Activated CD4-positive, alpha-beta T cell treated with anti-CD3 and anti-CD28 coated beads, Interleukin-2, amount 10 ng/mL, durations not matched to agents 24 days and 14 days (primary cell): ENCODE results near the gene ZFHX2. TPM values are rescaled to one million over a fixed set of nuclear protein-coding genes. Genes with fewer than 3 reads are reported as not detected.
"Not testable (repeated sequence)": the region's sequence is repeated elsewhere in the genome, so short reads cannot be mapped to it uniquely, and the experiment has no call there.

Experiments
- DNase-seq: peaks from one replicate; pipeline ENCODE4 v3.0.0; 2022
- H3K27ac Mint-ChIP-seq: one replicate; pipeline ENCODE4 v1.8.0; 2022; ENCODE audit warnings: mild to moderate bottlenecking, mixed read lengths
- H3K27me3 Mint-ChIP-seq: one replicate; pipeline ENCODE4 v1.8.0; 2022; ENCODE audit warnings: mixed read lengths
- H3K36me3 Mint-ChIP-seq: one replicate; pipeline ENCODE4 v1.8.0; 2022; ENCODE audit warnings: low read depth, mild to moderate bottlenecking, mixed read lengths
- H3K4me1 Mint-ChIP-seq: one replicate; pipeline ENCODE4 v1.8.0; 2021; ENCODE audit warnings: mixed read lengths
- H3K4me3 Mint-ChIP-seq: one replicate; pipeline ENCODE4 v1.8.0; 2022; ENCODE audit warnings: mild to moderate bottlenecking, moderate library complexity, mixed read lengths
- H3K9me3 Mint-ChIP-seq: one replicate; pipeline ENCODE4 v1.8.0; 2021; ENCODE audit warnings: mixed read lengths
- intact Hi-C: fragments of 100-400 bp; cut with micrococcal nuclease; formaldehyde crosslinking; loops from one replicate; pipeline ENCODE4 v1.15.1; 2023
- total RNA-seq: library from RNA; stranded (reverse); gene quantifications from 2 replicates; pipeline ENCODE4 v1.2.3, GENCODE V29; 2022

ZFHX2 gene
- total RNA-seq = 1.8 and 2.8 TPM in 2 replicates

DNA sequence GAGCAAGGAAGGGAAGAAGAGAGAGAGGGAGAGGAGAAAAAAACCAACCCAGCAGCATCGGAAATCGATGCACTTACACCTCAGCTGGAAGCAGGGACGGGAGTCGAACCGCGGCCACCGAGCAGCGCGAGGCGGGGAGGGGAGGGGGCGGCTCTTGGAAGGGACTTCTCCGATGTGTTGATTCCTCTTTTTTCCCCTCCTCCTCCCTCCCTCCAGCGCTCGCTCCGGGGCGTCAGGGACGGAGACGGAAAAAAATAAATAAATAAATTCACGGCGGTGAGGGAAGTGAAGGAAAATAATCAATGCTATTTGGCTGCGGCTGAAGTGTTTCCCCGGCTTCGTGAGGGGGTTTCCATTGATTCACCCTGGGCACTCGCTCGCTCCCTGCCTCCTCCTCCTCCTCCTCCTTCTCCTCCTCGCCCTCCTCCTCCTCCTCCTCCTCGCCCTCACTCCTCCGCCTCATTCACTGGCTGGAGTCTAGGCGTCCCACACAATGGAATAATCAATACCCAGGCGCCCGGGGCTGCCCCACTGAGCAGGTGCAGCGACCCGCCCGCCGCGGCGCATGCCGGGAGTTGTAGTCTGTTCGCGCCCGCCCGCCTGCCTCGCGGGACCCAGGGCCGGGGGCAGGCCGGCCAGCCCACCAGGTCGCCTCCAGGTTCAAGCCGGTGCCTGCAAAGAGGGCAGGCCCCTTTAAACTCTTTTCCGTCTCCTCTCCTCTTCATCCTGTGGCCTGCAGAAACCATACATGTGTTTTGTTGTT, at the start of gene ZFHX2:
TSS of gene ZFHX2 (minus strand) at position 500 of the 763 bp plus-strand sequence. CDS start 16,440 bp downstream, outside the sequence.
- H3K4me3 Mint-ChIP-seq = no peak within 1 kb of the TSS
- H3K4me1 Mint-ChIP-seq = peaks cover 10% of the 10 kb centered on the region
- H3K36me3 Mint-ChIP-seq = no peaks in the 10 kb centered on the region
- no peaks in the 10 kb centered on the region for H3K9me3 Mint-ChIP-seq
- peak within 1 kb of the TSS; percentile 89 for H3K27ac Mint-ChIP-seq
- intact Hi-C loops = loop anchor here (1.0 to 10.0 kb wide), 4 partner anchors 15 to 457 kb away; partner anchors contain the start of genes ACIN1, AP1G2, C14orf119 and NGDN
- H3K27me3 Mint-ChIP-seq = no peaks in the 10 kb centered on the region
- peak; percentile 95 for DNase-seq

DNA sequence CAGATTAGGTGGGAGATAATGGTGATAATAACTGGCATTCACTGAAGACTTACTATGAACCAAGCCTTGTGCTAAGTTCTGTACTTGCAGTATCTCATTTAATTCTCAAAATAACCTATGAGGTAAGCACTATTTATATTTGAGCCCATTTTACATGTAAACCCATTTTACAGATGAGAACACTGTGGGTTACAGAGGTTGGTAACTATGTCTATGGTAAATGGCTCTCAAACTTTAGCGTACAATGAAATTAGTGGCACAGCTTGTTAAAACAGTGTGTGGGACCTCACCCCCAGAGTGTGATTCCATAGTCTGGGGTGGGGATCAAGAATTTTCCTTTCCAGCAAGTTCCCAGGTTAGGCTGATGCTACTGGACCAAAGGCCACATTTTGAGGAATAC, 49.2 kb upstream of the ZFHX2 start:
- no peak for DNase-seq
- Mint-ChIP-seq H3K27ac (no peak overlapping the region), H3K27me3 (no peaks in the 10 kb centered on the region), H3K4me3 (no peak overlapping the region), H3K4me1 (peaks cover 4% of the 10 kb centered on the region), H3K9me3 (no peaks in the 10 kb centered on the region), H3K36me3 (no peaks in the 10 kb centered on the region)
- intact Hi-C loops = no loop called here

DNA sequence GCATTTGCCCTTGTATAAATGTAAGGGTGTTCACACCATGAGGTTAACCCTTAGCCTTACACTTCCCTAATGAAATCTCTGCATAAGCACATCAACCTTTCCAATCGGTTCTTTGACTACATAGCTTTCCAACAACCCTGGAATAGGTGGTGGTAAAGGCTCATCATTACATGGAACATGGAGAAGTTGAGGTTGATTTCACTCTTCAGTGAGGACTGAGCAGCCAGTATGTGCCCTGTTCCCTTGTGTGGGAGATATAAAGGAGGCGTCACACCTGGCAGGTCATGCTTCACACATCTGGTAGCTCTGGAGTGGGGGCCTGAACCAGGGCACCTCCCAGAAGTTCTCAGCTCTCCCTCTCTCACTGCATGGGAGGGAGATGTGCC, 48.8 kb upstream of the ZFHX2 start:
- Mint-ChIP-seq H3K9me3 (no peaks in the 10 kb centered on the region), H3K4me3 (no peak overlapping the region), H3K27me3 (peaks cover 2% of the 10 kb centered on the region), H3K36me3 (no peaks in the 10 kb centered on the region), H3K4me1 (no peaks in the 10 kb centered on the region), H3K27ac (no peak overlapping the region)
- intact Hi-C loops = no loop called here
- no peak for DNase-seq

DNA sequence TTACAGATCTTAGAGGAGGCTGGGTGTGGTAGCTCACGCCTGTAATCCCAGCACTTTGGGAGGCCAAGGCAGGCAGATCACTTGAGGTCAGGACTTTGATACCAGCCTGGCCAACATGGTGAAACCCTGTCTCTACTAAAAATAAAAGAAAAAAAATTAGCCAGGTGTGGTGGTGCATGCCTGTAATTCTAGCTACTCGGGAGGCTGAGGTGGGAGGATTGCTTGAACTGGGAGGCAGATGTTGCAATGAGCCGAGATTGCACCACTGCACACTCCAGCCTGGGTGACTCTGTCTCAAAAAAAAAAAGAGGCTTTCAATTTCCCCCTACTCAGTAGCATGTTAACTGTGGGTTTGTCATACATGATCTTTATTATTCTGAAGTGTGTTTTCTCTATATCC, 42.6 kb upstream of the ZFHX2 start:
- H3K9me3 Mint-ChIP-seq, H3K36me3 Mint-ChIP-seq, H3K4me3 Mint-ChIP-seq, intact Hi-C loops, DNase-seq, H3K27ac Mint-ChIP-seq, H3K4me1 Mint-ChIP-seq: not testable (repeated sequence)
- peaks cover 14% of the 10 kb centered on the region for H3K27me3 Mint-ChIP-seq

DNA sequence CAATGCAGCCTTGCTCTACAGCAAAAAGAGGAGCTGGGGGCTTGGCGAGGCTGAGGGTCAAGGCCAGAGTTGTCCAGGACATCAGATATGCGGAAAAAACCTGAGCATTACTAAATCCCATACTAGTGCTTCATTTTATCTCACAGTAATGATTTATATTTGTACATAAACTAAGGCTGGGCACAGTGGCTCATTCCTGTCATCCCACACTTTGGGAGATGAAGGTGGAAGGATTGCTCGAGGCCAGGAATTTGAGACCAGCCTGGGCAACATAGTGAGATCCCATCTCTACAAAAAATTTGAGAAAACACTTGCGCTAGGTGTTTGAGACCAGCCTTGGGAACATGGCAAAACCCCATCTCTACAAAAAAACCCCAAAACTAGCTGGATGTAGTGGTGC, 38.6 kb upstream of the ZFHX2 start:
- H3K9me3 Mint-ChIP-seq = no peaks in the 10 kb centered on the region
- H3K4me1 Mint-ChIP-seq = peaks cover 6% of the 10 kb centered on the region
- peaks cover 24% of the 10 kb centered on the region for H3K27me3 Mint-ChIP-seq
- no peak for DNase-seq
- intact Hi-C loops = no loop called here
- H3K27ac Mint-ChIP-seq = no peak overlapping the region
- H3K4me3 Mint-ChIP-seq = no peak overlapping the region
- no peaks in the 10 kb centered on the region for H3K36me3 Mint-ChIP-seq

DNA sequence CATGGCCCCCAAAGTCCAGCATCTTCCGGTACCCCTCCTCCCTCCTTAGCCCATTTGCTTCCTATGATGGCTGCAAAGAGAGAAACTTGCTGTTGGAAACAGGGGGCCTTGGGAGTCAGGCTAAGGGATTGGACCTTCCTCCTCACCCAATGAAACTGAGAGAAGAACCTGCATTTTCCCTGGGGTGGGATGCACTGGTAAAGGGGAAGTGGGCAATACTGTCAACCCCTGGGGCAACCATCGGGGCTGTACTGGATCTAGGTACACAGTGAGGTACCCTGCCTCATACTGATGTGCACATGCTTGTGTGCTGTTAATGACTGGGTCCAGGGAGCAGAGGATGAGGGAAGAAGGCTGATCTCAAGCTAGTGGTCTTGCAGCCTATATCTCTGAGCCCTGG, 38.0 kb upstream of the ZFHX2 start:
- Mint-ChIP-seq H3K9me3 (no peaks in the 10 kb centered on the region), H3K36me3 (no peaks in the 10 kb centered on the region), H3K4me3 (no peak overlapping the region), H3K27ac (no peak overlapping the region), H3K4me1 (peaks cover 6% of the 10 kb centered on the region), H3K27me3 (peaks cover 19% of the 10 kb centered on the region)
- intact Hi-C loops = loop anchor here (1.0 kb wide), 2 partner anchors 43 to 340 kb away; no protein-coding TSS in a partner anchor
- no peak for DNase-seq

DNA sequence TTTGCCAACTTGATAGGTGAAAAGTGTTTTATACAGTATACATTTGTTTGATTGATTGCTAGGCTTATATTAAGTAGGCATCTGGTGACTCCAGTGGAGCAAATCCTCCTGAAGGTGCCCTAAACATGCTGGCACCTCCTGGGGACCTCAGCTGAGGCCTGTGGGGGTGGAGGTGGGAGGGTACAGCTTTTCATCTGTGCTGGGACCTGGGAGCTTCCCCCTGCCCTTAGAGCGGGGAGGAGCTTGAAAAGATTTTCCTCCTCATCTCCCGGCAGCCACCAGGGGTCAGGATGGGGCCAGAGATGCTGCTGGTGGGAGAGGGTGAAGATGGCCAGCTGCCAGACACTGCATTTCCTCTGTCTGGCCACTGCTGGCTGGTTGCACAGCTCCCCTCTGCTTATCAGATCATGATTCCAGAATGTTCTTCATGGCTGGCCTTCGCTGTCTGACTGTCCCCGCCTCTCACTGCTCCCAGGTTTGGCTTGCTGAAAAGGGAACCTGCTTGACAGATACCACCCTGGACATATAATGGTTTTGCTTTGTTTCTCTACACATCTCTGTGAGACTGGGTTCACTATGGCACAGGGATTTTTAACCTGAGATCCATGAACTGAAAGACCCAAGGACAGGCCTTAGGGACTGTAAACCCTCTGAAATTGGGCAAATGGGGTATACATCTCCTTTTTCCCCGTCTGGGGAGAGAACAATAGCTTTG, 37.5 kb upstream of the ZFHX2 start:
- Mint-ChIP-seq H3K4me1 (peaks cover 6% of the 10 kb centered on the region), H3K9me3 (no peaks in the 10 kb centered on the region)

DNA sequence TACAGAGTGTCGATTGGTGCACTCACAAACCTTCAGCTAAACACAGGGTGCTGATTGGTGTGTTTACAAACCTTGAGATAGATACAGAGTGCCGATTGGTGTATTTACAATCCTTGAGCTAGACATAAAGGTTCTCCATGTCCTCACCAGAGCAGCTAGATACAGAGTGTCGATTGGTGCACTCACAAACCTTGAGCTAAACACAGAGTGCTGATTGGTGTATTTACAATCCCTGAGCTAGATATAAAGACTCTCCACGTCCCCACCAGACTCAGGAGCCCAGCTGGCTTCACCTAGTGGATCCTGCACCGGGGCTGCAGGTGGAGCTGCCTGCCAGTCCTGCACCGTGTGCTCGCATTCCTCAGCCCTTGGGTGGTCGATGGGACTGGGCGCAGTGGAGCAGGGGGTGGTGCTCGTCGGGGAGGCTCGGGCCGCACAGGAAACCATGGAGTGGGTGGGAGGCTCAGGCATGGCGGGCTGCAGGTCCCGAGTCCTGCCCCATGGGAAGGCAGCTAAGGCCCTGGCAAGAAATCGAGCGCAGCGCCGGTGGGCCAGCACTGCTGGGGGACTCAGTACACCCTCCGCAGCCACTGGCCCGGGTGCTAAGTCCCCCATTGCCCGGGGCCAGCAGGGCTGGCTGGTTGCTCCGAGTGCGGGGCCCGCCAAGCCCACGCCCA, 33.1 kb upstream of the ZFHX2 start:
- intact Hi-C loops, H3K4me3 Mint-ChIP-seq, H3K9me3 Mint-ChIP-seq, DNase-seq, H3K27ac Mint-ChIP-seq, H3K4me1 Mint-ChIP-seq, H3K36me3 Mint-ChIP-seq: not testable (repeated sequence)
- peaks cover 33% of the 10 kb centered on the region for H3K27me3 Mint-ChIP-seq

More for the DNA sequence above, 37.5 kb upstream of the ZFHX2 start:
- no peak overlapping the region for H3K4me3 Mint-ChIP-seq
- H3K36me3 Mint-ChIP-seq = no peaks in the 10 kb centered on the region
- intact Hi-C loops = loop anchor here (1.0 kb wide), 2 partner anchors 43 to 340 kb away; no protein-coding TSS in a partner anchor
- peaks cover 21% of the 10 kb centered on the region for H3K27me3 Mint-ChIP-seq
- H3K27ac Mint-ChIP-seq = no peak overlapping the region
- peak; percentile 92 for DNase-seq

DNA sequence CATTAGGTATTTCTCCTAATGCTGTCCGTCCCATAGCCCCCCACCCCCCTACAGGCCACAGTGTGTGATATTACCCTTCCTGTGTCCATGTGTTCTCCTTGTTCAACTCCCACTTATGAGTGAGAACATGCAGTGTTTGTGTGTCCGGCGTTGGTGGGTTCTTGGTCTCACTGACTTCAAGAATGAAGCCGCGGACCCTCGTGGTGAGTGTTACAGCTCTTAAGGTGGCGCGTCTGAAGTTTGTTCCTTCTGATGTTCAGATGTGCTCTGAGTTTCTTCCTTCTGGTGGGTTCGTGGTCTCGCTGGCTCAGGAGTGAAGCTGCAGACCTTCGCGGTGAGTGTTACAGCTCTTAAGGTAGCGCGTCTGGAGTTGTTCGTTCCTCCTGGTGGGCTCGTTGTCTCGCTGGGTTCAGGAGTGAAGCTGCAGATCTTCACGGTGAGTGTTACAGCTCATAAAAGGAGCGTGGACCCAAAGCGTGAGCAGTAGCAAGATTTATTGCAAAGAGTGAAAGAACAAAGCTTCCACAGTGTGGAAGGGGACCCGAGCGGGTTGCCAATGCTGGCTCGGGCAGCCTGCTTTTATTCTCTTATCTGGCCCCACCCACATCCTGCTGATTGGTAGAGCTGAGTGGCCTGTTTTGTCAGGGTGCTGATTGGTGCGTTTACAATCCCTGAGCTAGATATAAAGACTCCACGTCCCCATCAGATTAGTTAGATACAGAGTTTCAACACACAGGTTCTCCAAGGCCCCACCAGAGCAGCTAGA, 32.4 kb upstream of the ZFHX2 start:
- H3K4me3 Mint-ChIP-seq, intact Hi-C loops, H3K27ac Mint-ChIP-seq, H3K36me3 Mint-ChIP-seq, DNase-seq, H3K9me3 Mint-ChIP-seq, H3K4me1 Mint-ChIP-seq: not testable (repeated sequence)
- H3K27me3 Mint-ChIP-seq = peaks cover 37% of the 10 kb centered on the region

DNA sequence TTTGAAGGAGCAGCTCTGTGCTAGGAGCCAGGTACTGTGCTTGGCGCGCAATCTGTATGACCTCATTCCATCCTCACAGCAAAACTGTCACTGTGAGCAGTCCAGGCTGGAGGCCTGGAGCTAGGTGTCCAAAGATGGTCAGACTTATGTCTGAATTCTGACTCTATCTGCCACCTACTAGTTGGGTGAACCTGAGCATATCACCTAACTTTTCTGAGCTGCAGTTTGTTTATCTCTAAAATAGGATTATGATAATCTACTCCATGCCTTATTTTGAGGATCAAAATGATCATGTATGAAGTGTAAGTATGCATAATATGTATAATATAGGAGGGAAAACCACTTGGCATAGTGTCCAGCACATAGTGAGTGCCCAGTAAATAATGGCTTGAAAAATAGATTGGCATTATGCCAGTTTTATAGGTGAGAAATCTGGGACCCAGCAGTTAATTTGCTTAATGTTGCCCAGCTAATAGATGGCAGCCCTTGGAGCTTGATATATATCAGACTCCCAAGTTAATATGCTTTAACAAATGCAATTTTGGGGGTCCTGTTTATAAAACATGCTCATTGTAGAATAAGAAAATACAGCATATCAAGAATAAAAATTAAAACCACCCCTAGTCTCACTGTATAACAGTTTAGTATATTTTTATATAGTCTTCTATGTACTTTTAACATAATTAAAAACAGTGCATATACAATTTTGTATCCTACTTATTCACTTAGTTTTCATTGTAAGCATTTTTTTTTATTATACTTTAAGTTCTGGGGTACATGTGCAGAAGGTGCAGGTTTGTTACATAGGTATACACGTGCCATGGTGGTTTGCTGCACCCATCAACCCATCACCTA, 31.6 kb upstream of the ZFHX2 start:
- Mint-ChIP-seq H3K36me3 (no peaks in the 10 kb centered on the region), H3K4me1 (peaks cover 4% of the 10 kb centered on the region), H3K4me3 (no peak overlapping the region), H3K27ac (no peak overlapping the region), H3K9me3 (no peaks in the 10 kb centered on the region), H3K27me3 (peaks cover 41% of the 10 kb centered on the region)
- no peak for DNase-seq
- intact Hi-C loops = no loop called here

DNA sequence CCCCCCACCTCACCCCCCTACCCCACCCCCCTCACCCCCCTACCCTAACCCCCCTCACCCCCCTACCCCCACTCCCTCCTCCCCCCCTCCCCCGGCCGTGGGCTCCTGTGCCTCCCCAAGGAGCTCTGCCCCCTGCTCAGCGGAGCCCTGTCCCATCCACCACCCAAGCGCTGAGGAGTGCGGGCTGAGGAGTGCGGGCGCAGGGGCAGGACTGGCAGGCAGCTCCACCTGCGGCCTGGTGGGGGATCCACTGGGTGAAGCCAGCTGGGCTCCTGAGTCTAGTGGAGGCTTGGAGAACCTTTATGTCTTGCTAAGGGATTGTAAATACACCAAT, 29.4 kb upstream of the ZFHX2 start:
- no peak for DNase-seq
- H3K4me3 Mint-ChIP-seq = no peak overlapping the region
- H3K4me1 Mint-ChIP-seq = peaks cover 10% of the 10 kb centered on the region
- peaks cover 3% of the 10 kb centered on the region for H3K36me3 Mint-ChIP-seq
- intact Hi-C loops = no loop called here
- peaks cover 51% of the 10 kb centered on the region for H3K27me3 Mint-ChIP-seq
- H3K27ac Mint-ChIP-seq = no peak overlapping the region
- H3K9me3 Mint-ChIP-seq = no peaks in the 10 kb centered on the region

DNA sequence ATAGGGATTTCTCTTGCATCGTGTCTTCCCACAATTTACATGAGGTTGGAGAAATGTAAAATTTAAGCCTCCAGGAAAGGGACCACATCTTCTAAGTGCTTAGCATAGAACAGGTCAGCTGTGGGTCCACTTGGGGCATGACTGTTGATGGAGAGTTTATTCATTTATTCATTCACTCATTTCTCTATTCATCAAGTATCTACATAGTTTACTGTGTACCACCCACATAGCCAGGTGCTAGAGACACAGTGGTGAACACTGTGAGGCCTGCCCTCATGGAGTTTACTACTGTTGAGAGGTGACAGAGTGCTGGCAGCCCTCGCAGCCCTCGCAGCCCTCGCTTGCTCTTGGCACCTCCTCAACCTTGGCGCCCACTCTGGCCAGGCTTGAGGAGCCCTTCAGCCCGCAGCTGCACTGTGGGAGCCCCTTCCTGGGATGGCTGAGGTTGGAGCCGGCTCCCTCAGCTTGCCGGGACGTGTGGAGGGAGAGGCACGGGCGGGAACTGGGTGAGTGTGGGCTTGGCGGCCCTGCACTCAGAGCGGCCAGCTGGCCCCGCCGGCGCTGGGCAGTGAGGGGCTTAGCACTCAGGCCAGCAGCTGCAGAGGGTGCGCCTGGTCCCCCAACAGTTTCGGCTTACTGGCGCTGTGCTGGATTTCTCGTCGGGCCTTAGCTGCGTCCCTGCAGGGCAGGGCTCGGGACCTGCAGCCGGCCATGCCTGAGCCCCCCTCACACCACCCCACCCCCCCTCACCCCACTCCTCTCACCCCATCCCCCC, 28.8 kb upstream of the ZFHX2 start:
- no peak for DNase-seq
- peaks cover 50% of the 10 kb centered on the region for H3K27me3 Mint-ChIP-seq
- peaks cover 10% of the 10 kb centered on the region for H3K4me1 Mint-ChIP-seq
- intact Hi-C loops = no loop called here
- peaks cover 3% of the 10 kb centered on the region for H3K36me3 Mint-ChIP-seq
- no peaks in the 10 kb centered on the region for H3K9me3 Mint-ChIP-seq
- H3K4me3 Mint-ChIP-seq = no peak overlapping the region
- no peak overlapping the region for H3K27ac Mint-ChIP-seq
